ENCODE measurements around the gene GSTK1. TPM values are rescaled to one million over a fixed set of nuclear protein-coding genes. Genes with fewer than 3 reads are reported as not detected.

GSTK1 gene
- total RNA-seq, 1 experiment from 2014 or later: 239 TPM

DNA sequence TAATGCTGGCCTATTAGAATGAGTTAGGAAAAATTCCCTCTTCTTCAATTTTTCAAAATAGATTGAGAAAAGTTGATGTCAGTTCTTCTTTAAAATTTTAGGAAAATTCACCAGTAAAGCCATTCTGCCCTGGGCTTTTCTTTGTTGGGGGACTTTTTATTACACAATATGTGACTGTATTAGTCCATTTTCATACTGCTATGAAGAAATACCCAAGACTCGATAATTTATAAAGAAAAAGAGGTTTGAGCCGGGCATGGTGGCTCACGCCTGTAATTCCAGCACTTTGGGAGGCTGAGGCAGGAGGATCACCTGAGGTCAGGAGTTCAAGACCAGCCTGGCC is 28.7 kb upstream of the GSTK1 start:
- Histone ChIP-seq H4K20me1 (ENCODE audit: insufficient read depth) (no peaks in the 10 kb centered on the region), H3K9me3 (ENCODE audit: insufficient read depth, low read depth) (peaks cover 9% of the 10 kb centered on the region; the same call in 1 of the 2 replicates), H3K9me2 (ENCODE audit: insufficient read depth) (no peaks in the 10 kb centered on the region), H3K36me3 (ENCODE audit: low read depth) (no peaks in the 10 kb centered on the region), H3K79me2 (ENCODE audit: low read depth) (no peaks in the 10 kb centered on the region), H3K27ac (no peak overlapping the region), H3K4me2 (no peak overlapping the region), H2AFZ (no peak overlapping the region), H3K27me3 (ENCODE audit: insufficient read depth, low read depth) (no peaks in the 10 kb centered on the region), H3F3A (ENCODE audit: insufficient read depth, low read depth) (peaks cover 1% of the 10 kb centered on the region; the same call in 1 of the 2 replicates), H3K4me1 (replicated peaks; ENCODE audit: insufficient read depth) (peaks cover 11% of the 10 kb centered on the region), H3K4me3 (no peak overlapping the region)
- ChIA-PET POLR2A (ENCODE audit: unreplicated experiment) (no interaction called here), CTCF (no interaction called here)
- DNase-seq: no peak
- no TSS peak for BruUV-seq (replicated peaks)
- intact Hi-C loops (cut with micrococcal nuclease; ENCODE audit: unreplicated experiment): loop anchor here (10.0 kb wide), 1 partner anchor 270 kb away; no protein-coding TSS in a partner anchor
- TF ChIP-seq CTCF (conservative IDR thresholded peaks at IDR 0.05) (no peak), EZH2 (IDR thresholded peaks at IDR 0.05; ENCODE audit: low read depth) (no peak)

DNA sequence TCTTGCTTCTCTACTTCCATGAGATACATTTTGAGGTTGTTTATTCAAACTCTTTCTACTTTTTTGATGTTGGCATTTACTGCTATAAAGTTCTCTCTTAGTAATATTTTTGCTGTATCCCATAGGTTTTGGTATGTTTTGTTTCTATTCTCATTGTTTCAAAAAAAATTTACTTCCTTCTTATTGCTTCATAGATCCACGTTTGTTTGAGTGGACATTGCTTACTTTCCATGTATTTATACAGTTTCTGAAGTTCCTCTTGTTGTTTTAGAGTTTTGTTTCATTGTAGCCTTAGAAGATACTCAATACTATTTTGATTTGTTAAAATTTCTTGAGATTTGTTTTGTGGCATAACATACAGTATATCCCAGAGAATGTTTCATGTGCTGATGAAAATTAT is 27.7 kb upstream of the GSTK1 start:
- no peak overlapping the region for H3K27ac ChIP-seq
- peaks cover 9% of the 10 kb centered on the region; the same call in 1 of the 2 replicates for H3K9me3 ChIP-seq (ENCODE audit: insufficient read depth, low read depth)
- POLR2A ChIA-PET (ENCODE audit: unreplicated experiment): no interaction called here
- H3F3A ChIP-seq (ENCODE audit: insufficient read depth, low read depth): peaks cover 11% of the 10 kb centered on the region
- no peaks in the 10 kb centered on the region for H3K9me2 ChIP-seq (ENCODE audit: insufficient read depth)
- CTCF ChIA-PET: no interaction called here
- H3K4me3 ChIP-seq: no peak overlapping the region
- no peak for TF ChIP-seq CTCF (conservative IDR thresholded peaks at IDR 0.05)
- TF ChIP-seq EZH2 (IDR thresholded peaks at IDR 0.05; ENCODE audit: low read depth): no peak
- no peaks in the 10 kb centered on the region for H3K36me3 ChIP-seq (ENCODE audit: low read depth)
- no TSS peak for BruUV-seq (replicated peaks)
- intact Hi-C loops (cut with micrococcal nuclease; ENCODE audit: unreplicated experiment): loop anchor here (10.0 kb wide), 1 partner anchor 269 kb away; no protein-coding TSS in a partner anchor
- H3K27me3 ChIP-seq (ENCODE audit: insufficient read depth, low read depth): no peaks in the 10 kb centered on the region
- H4K20me1 ChIP-seq (ENCODE audit: insufficient read depth): no peaks in the 10 kb centered on the region
- no peak overlapping the region for H3K4me2 ChIP-seq
- H3K79me2 ChIP-seq (ENCODE audit: low read depth): no peaks in the 10 kb centered on the region
- DNase-seq: no peak
- peaks cover 22% of the 10 kb centered on the region for H3K4me1 ChIP-seq (replicated peaks; ENCODE audit: insufficient read depth)
- H2AFZ ChIP-seq: no peak overlapping the region

- Histone ChIP-seq H3K27me3 (ENCODE audit: insufficient read depth, low read depth) (no peaks in the 10 kb centered on the region), H3K4me3 (no peak overlapping the region), H4K20me1 (ENCODE audit: insufficient read depth) (no peaks in the 10 kb centered on the region), H3K9me3 (ENCODE audit: insufficient read depth, low read depth) (peaks cover 9% of the 10 kb centered on the region; the same call in 1 of the 2 replicates), H3K9me2 (ENCODE audit: insufficient read depth) (no peaks in the 10 kb centered on the region), H3K79me2 (ENCODE audit: low read depth) (no peaks in the 10 kb centered on the region), H3K27ac (no peak overlapping the region), H3K4me1 (replicated peaks; ENCODE audit: insufficient read depth) (peaks cover 30% of the 10 kb centered on the region), H3K36me3 (ENCODE audit: low read depth) (no peaks in the 10 kb centered on the region), H3K4me2 (no peak overlapping the region), H2AFZ (no peak overlapping the region), H3F3A (ENCODE audit: insufficient read depth, low read depth) (peaks cover 11% of the 10 kb centered on the region)
- intact Hi-C loops (cut with micrococcal nuclease; ENCODE audit: unreplicated experiment): loop anchor here (10.0 kb wide), 1 partner anchor 268 kb away; no protein-coding TSS in a partner anchor
- BruUV-seq (replicated peaks): no TSS peak
- no peak for TF ChIP-seq EZH2 (IDR thresholded peaks at IDR 0.05; ENCODE audit: low read depth)
- no peak for TF ChIP-seq CTCF (conservative IDR thresholded peaks at IDR 0.05)
- ChIA-PET CTCF (no interaction called here), POLR2A (ENCODE audit: unreplicated experiment) (interaction anchor here (0.5 kb wide), 1 partner anchor 937 kb away, joined by 27 read pairs; no protein-coding TSS in a partner anchor)
- no peak for DNase-seq
Measured at GRCh38 chr7:143236408-143236990, 26.7 kb upstream of the GSTK1 start.

All from PC-9 (cell line).